Erythroblast (primary cell): Measurements from ENCODE around the gene MEGF9.

ENCODE experiments used
- GATA1 ChIP-seq: IDR thresholded peaks from 2 replicates; pipeline ENCODE4 v1.6.1; 2011; ENCODE audit warnings: low read depth, mild to moderate bottlenecking, control low read depth, low read length, moderate library complexity
- POLR2A ChIP-seq: IDR thresholded peaks from 2 replicates; pipeline ENCODE4 v1.6.1; 2011; ENCODE audit warnings: mild to moderate bottlenecking, low read length

GRCh38 chr9:120569556-120569955 is 144.7 kb downstream of the MEGF9 start:
- TF ChIP-seq POLR2A (no peak), GATA1 (no peak)
